ENCODE results near the gene DALRD3. TPM values are rescaled to one million over a fixed set of nuclear protein-coding genes. Genes with fewer than 3 reads are reported as not detected.

DALRD3 gene
- total and polyA plus RNA-seq, 2 donors, result 27.5 to 35.0 TPM

DNA sequence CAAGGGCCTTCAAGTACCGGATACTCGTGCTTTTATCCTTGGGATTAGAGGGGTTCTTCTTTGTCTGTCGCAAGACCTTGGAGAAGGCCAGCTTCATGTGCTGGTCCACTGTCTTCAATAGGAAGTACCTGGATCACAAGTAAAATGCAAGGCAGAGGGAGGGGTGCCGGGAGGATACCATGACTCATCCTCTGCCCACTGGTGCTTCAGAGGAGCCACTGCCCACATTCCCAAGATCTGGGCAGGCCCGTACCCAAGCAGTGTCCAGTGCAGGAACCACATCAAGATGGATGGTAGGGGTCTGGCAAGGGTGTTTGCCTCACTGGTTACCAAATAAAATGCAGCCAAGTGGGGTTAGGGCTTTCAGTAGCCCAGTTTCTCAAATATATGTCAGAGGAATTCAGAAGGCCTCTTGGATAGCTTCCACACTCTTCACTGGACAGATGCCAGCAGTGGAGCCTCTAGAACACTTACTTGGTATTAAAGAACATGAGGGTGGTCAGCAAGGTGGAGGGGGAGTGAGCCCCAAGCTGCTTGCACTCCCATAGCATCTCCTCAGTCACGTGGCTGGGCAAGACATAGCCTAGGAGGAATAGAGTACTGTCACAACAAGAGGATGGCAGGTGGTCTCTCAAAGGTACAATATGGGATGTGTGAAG is 14.4 kb upstream of the DALRD3 start:
- H3K9me3 ChIP-seq (ENCODE audit: control insufficient read depth in 2 of 2, insufficient read depth in 1 of 2, low read length in 1 of 2), result no peaks in the 10 kb centered on the region
- peaks cover 42 to 76% of the 10 kb centered on the region in 2 donors for H3K36me3 ChIP-seq (ENCODE audit: control insufficient read depth in 2 of 2, insufficient read depth in 2 of 2, low read length in 1 of 2)
- WGBS, result 97% methylated on average over 6 of the region's 6 CpGs
- no peak overlapping the region for H3K4me3 ChIP-seq (ENCODE audit: low read length in 2 of 2)
- H3K27me3 ChIP-seq (ENCODE audit: control insufficient read depth in 2 of 2, insufficient read depth in 1 of 2, low read length in 1 of 2), result no peaks in the 10 kb centered on the region
- H3K4me1 ChIP-seq (ENCODE audit: control insufficient read depth in 2 of 2, insufficient read depth in 2 of 2, low read length in 2 of 2), result peaks cover 7 to 16% of the 10 kb centered on the region in 2 donors
- H3K27ac ChIP-seq (ENCODE audit: low read depth in 1 of 2, low read length in 1 of 2), result no peak overlapping the region
- no peak for DNase-seq (ENCODE audit: low read depth in 6 of 9, low spot score in 9 of 9)

DNA sequence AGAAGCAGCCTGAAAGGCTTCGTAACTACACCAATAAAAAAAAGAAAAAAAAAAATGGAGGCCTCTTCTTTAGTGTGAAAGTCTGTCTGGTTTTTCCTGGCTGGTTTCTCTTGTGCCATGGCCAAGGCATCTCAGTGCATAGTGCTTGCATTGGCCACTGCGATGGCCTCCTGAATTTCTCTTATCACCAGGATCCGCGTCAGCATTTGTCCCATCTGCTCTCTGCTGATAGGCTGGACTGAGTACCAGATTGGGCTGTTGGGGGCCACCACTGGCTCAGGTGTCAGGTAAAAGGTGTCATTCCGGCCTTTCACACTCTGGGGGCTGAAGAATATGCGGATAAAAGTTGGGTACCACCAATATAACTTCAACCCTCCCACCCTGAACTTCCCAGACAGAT is 11.9 kb upstream of the DALRD3 start:
- no peaks in the 10 kb centered on the region for H3K9me3 ChIP-seq (ENCODE audit: control insufficient read depth in 2 of 2, insufficient read depth in 1 of 2, low read length in 1 of 2)
- DNase-seq (ENCODE audit: low read depth in 6 of 9, low spot score in 9 of 9), result no peak
- WGBS, result 98% methylated on average over 6 of the region's 6 CpGs
- no peak overlapping the region for H3K4me3 ChIP-seq (ENCODE audit: low read length in 2 of 2)
- H3K36me3 ChIP-seq (ENCODE audit: control insufficient read depth in 2 of 2, insufficient read depth in 2 of 2, low read length in 1 of 2), result peaks cover 47 to 74% of the 10 kb centered on the region in 2 donors
- H3K4me1 ChIP-seq (ENCODE audit: control insufficient read depth in 2 of 2, insufficient read depth in 2 of 2, low read length in 2 of 2), result peaks cover 7 to 16% of the 10 kb centered on the region in 2 donors
- no peaks in the 10 kb centered on the region for H3K27me3 ChIP-seq (ENCODE audit: control insufficient read depth in 2 of 2, insufficient read depth in 1 of 2, low read length in 1 of 2)
- H3K27ac ChIP-seq (ENCODE audit: low read depth in 1 of 2, low read length in 1 of 2), result no peak overlapping the region

DNA sequence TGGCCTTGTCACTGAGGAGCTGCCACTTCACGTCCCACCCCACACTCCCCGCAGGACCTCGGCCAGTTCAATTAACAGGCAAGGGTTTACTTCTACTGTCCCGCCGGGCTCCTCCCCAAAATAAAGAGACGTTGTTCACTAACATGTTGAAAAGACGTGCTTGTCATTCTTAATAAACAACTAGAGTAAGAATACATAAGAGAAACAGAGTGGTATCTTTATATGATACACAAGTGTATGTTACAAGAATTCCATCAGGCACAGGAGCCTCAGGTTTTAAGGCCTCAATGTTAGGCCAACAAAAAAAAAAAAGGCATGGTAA is 11.1 kb upstream of the DALRD3 start:
- DNase-seq (ENCODE audit: low read depth in 6 of 9, low spot score in 9 of 9), result no peak
- Histone ChIP-seq H3K9me3 (ENCODE audit: control insufficient read depth in 2 of 2, insufficient read depth in 1 of 2, low read length in 1 of 2) (no peaks in the 10 kb centered on the region), H3K4me1 (ENCODE audit: control insufficient read depth in 2 of 2, insufficient read depth in 2 of 2, low read length in 2 of 2) (peaks cover 7 to 20% of the 10 kb centered on the region in 2 donors), H3K27me3 (ENCODE audit: control insufficient read depth in 2 of 2, insufficient read depth in 1 of 2, low read length in 1 of 2) (no peaks in the 10 kb centered on the region), H3K27ac (ENCODE audit: low read depth in 1 of 2, low read length in 1 of 2) (peak overlapping the region; percentile 48 to 75), H3K36me3 (ENCODE audit: control insufficient read depth in 2 of 2, insufficient read depth in 2 of 2, low read length in 1 of 2) (peaks cover 54 to 74% of the 10 kb centered on the region in 2 donors), H3K4me3 (ENCODE audit: low read length in 2 of 2) (no peak overlapping the region)
- 10% methylated on average over 7 of the region's 7 CpGs for WGBS

DNA sequence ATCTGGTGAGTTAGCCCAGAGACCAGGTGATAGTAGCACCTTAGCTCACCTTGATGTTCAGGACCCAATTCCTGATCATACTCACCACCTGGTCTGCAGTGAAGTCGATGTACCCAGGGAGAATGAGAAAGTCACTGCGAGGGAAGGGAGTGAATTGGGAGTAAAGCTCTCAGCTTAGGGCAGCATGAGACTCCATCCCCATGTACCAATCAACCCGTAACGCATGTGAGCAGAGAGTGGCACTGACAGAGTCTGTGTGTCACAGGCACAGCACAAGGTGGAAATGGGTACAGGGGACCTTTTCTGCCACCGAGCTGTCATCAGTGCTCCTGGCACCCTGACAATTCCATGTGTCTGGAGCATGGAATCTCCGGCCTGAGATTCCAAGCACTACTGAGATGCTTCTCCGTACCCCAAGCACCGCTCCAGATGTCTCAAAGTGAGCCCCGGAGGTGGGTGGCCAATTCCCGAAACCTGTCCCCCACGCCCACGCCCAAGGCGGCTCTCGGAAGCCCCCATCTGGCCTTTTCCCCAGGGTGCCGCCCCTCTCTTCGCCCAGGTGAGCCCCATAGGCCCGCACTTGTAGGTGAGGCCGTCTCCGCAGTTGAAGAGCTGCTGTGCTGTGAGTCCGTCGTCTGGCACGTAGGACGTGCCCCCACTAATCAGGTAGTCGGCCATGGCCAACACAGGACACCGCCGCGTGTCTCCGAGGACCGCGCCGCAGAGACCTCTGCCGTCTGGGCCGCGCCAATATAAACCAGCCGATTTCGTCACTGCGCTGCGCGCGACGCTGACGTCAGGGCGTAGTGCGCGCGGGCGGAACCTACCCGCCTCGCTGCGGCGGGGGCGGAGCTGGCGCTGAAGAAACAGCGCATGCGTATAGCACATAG is 10.5 kb upstream of the DALRD3 start, which contains the start of gene IMPDH2:
TSS of gene IMPDH2 (minus strand) at position 726 of the 890 bp plus-strand sequence. CDS start at position 678, 48 bp downstream.
- Histone ChIP-seq H3K4me3 (ENCODE audit: low read length in 2 of 2) (peak within 1 kb of the TSS; percentile 64 to 73), H3K4me1 (ENCODE audit: control insufficient read depth in 2 of 2, insufficient read depth in 2 of 2, low read length in 2 of 2) (peaks cover 7 to 20% of the 10 kb centered on the region in 2 donors), H3K36me3 (ENCODE audit: control insufficient read depth in 2 of 2, insufficient read depth in 2 of 2, low read length in 1 of 2) (peaks cover 55 to 75% of the 10 kb centered on the region in 2 donors), H3K27ac (ENCODE audit: low read depth in 1 of 2, low read length in 1 of 2) (peak within 1 kb of the TSS; percentile 75 to 92), H3K9me3 (ENCODE audit: control insufficient read depth in 2 of 2, insufficient read depth in 1 of 2, low read length in 1 of 2) (no peaks in the 10 kb centered on the region), H3K27me3 (ENCODE audit: control insufficient read depth in 2 of 2, insufficient read depth in 1 of 2, low read length in 1 of 2) (no peaks in the 10 kb centered on the region)
- peak; percentile 86 to 97 (median 92) for DNase-seq (ENCODE audit: low read depth in 6 of 9, low spot score in 9 of 9)
- WGBS, result 2% methylated on average over 55 of the region's 55 CpGs

DNA sequence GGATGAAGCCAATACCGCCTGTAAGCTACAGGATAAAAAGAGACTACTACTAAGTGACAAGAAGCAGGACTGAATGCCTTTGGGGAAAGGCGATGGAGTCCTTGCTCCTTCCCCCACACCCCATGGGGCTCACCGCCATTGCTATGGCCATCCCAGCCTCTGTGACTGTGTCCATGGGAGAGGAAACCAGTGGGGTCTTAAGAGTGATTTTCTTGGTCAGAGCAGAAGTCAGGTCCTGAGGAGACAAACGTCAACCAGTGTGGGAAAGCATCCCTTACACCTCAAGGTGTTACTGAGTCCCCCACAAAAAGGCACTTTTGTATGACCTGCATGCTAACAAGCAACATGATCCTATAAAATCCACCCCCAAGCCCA is 9.9 kb upstream of the DALRD3 start:
- Histone ChIP-seq H3K4me3 (ENCODE audit: low read length in 2 of 2) (peak overlapping the region; percentile 64 to 73), H3K36me3 (ENCODE audit: control insufficient read depth in 2 of 2, insufficient read depth in 2 of 2, low read length in 1 of 2) (peaks cover 52 to 78% of the 10 kb centered on the region in 2 donors), H3K4me1 (ENCODE audit: control insufficient read depth in 2 of 2, insufficient read depth in 2 of 2, low read length in 2 of 2) (peaks cover 7 to 21% of the 10 kb centered on the region in 2 donors), H3K27me3 (ENCODE audit: control insufficient read depth in 2 of 2, insufficient read depth in 1 of 2, low read length in 1 of 2) (no peaks in the 10 kb centered on the region), H3K9me3 (ENCODE audit: control insufficient read depth in 2 of 2, insufficient read depth in 1 of 2, low read length in 1 of 2) (no peaks in the 10 kb centered on the region), H3K27ac (ENCODE audit: low read depth in 1 of 2, low read length in 1 of 2) (peak overlapping the region in 1 of 2 donors; percentile 46)
- no peak for DNase-seq (ENCODE audit: low read depth in 6 of 9, low spot score in 9 of 9)
- WGBS, result 91% methylated on average over 4 of the region's 4 CpGs

DNA sequence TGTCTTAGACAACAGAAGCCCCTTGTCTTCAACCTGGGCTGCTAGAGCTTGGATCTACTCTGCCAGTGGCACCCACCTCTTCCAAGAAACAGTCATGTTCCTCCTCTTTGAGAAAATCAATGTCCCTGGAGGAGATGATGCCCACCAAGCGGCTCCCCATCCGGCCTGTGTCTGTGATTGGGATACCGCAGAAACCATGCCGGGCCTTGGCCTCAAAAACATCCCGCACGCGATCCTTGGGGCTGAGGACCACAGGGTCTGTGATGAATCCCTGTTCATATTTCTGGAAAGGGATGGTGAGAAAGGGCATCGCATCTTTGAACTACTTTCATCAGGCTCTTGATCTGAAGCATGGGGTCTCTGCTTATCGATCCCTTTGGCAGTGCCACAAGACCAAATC is 9.3 kb upstream of the DALRD3 start:
- H3K36me3 ChIP-seq (ENCODE audit: control insufficient read depth in 2 of 2, insufficient read depth in 2 of 2, low read length in 1 of 2), result peaks cover 48 to 78% of the 10 kb centered on the region in 2 donors
- H3K9me3 ChIP-seq (ENCODE audit: control insufficient read depth in 2 of 2, insufficient read depth in 1 of 2, low read length in 1 of 2), result peaks cover 0 to under 1% of the 10 kb centered on the region in 2 donors
- no peak overlapping the region for H3K27ac ChIP-seq (ENCODE audit: low read depth in 1 of 2, low read length in 1 of 2)
- no peak for DNase-seq (ENCODE audit: low read depth in 6 of 9, low spot score in 9 of 9)
- peaks cover 11 to 28% of the 10 kb centered on the region in 2 donors for H3K4me1 ChIP-seq (ENCODE audit: control insufficient read depth in 2 of 2, insufficient read depth in 2 of 2, low read length in 2 of 2)
- WGBS, result 98% methylated on average over 9 of the region's 9 CpGs
- H3K4me3 ChIP-seq (ENCODE audit: low read length in 2 of 2), result no peak overlapping the region
- no peaks in the 10 kb centered on the region for H3K27me3 ChIP-seq (ENCODE audit: control insufficient read depth in 2 of 2, insufficient read depth in 1 of 2, low read length in 1 of 2)

DNA sequence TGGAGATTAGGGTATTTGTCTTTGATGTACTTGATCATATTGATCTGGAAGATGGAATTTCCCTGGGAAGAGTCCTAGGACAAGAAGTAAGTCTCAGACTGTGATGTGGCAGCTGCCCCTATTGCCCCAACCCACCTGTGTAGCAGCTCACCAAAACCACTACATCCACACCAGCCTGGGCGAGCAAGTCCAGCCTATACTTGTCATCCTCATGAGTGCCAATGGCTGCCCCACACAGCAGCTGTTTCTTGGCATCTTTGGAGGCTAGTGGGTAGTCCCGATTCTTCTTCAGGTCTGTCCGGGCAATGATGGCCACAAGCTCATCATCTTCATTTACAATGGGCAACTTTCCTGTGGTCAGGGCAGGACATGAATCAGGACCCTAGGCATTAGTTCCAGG is 8.2 kb upstream of the DALRD3 start:
- peaks cover 0 to 8% of the 10 kb centered on the region in 2 donors for H3K9me3 ChIP-seq (ENCODE audit: control insufficient read depth in 2 of 2, insufficient read depth in 1 of 2, low read length in 1 of 2)
- H3K4me3 ChIP-seq (ENCODE audit: low read length in 2 of 2), result no peak overlapping the region
- 97% methylated on average over 3 of the region's 3 CpGs for WGBS
- H3K36me3 ChIP-seq (ENCODE audit: control insufficient read depth in 2 of 2, insufficient read depth in 2 of 2, low read length in 1 of 2), result peaks cover 42 to 68% of the 10 kb centered on the region in 2 donors
- DNase-seq (ENCODE audit: low read depth in 6 of 9, low spot score in 9 of 9), result no peak
- peaks cover 13 to 32% of the 10 kb centered on the region in 2 donors for H3K4me1 ChIP-seq (ENCODE audit: control insufficient read depth in 2 of 2, insufficient read depth in 2 of 2, low read length in 2 of 2)
- H3K27ac ChIP-seq (ENCODE audit: low read depth in 1 of 2, low read length in 1 of 2), result no peak overlapping the region
- no peaks in the 10 kb centered on the region for H3K27me3 ChIP-seq (ENCODE audit: control insufficient read depth in 2 of 2, insufficient read depth in 1 of 2, low read length in 1 of 2)

DNA sequence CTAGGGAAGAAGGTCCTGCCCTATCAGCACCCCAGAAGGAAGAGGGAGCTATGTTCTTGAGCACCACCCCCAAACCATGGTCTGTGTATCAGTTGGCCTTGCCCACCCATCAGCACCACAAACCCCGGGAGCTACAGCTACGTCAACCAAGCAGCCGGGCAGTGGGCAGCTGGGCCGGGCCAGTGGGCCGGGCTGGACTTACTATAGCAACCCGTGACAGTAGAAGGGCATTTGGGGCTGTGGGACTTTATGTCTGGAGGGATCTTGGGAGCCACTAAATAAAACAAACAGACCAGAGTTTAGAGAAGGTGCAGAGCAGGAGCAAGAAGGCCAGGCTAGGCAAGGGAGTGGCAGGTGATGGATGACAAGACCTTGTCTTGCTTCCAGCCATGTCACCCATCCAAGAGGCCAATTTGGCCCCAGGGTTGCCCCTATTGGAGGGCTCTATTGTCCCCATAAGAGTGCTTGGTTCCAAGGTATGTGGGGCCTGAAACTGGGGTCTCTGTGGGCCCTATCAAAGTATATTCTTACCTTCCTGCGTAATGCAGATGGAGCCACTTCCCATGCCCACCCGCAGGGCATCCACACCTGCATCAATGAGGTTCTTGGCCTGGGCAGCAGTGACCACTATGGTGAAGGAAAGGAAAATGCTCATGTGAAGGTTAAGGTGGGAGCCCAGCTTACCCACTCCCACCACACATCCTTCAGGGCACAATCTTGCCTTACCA is 7.6 kb upstream of the DALRD3 start:
- H3K4me3 ChIP-seq (ENCODE audit: low read length in 2 of 2), result no peak overlapping the region
- H3K4me1 ChIP-seq (ENCODE audit: control insufficient read depth in 2 of 2, insufficient read depth in 2 of 2, low read length in 2 of 2), result peaks cover 13 to 32% of the 10 kb centered on the region in 2 donors
- peaks cover 0 to 8% of the 10 kb centered on the region in 2 donors for H3K9me3 ChIP-seq (ENCODE audit: control insufficient read depth in 2 of 2, insufficient read depth in 1 of 2, low read length in 1 of 2)
- peaks cover 37 to 63% of the 10 kb centered on the region in 2 donors for H3K36me3 ChIP-seq (ENCODE audit: control insufficient read depth in 2 of 2, insufficient read depth in 2 of 2, low read length in 1 of 2)
- no peaks in the 10 kb centered on the region for H3K27me3 ChIP-seq (ENCODE audit: control insufficient read depth in 2 of 2, insufficient read depth in 1 of 2, low read length in 1 of 2)
- 97% methylated on average over 8 of the region's 8 CpGs for WGBS
- no peak overlapping the region for H3K27ac ChIP-seq (ENCODE audit: low read depth in 1 of 2, low read length in 1 of 2)
- no peak for DNase-seq (ENCODE audit: low read depth in 6 of 9, low spot score in 9 of 9)

All from thymus (tissue), 11 donors.